Activated CD4-positive, CD25-positive, alpha-beta regulatory T cell treated with anti-CD3 and anti-CD28 coated beads, Interleukin-2, amount 50 U/mL, for 16 hours (primary cell): ENCODE data around the gene KLF15.
"Not testable (repeated sequence)": the region's sequence is repeated elsewhere in the genome, so short reads cannot be mapped to it uniquely, and the experiment has no call there.

Experiments
- DNase-seq: peaks from one replicate; pipeline ENCODE4 v3.0.0-alpha.2; 2020; ENCODE audit warnings: low read depth, low spot score

Gene KLF15

GRCh38 chr3:126346466-126346865 lies 10.7 kb downstream of the KLF15 start:
- no peak for DNase-seq

GRCh38 chr3:126345641-126346460 lies 11.4 kb downstream of the KLF15 start:
- DNase-seq: no peak

DNA sequence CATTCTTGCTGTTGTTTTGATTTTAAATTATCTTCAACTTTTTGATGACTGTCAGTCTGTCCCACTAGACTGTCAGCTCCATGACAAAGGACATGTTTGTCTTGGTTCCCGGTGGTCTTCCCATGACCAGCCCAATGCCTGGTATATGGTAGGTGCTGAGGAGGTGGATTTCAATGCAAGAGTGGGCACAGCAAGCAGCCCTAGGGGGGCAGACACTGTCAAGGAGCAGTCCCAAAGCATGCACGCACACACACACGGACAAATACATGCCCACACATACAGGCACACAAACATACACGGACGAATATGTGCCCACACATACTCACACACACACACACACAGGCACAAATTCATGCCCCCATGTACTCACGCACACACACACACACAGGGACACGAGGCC lies 12.0 kb downstream of the KLF15 start:
- DNase-seq: no peak

GRCh38 chr3:126344380-126345041 lies 12.7 kb downstream of the KLF15 start:
- no peak for DNase-seq

DNA sequence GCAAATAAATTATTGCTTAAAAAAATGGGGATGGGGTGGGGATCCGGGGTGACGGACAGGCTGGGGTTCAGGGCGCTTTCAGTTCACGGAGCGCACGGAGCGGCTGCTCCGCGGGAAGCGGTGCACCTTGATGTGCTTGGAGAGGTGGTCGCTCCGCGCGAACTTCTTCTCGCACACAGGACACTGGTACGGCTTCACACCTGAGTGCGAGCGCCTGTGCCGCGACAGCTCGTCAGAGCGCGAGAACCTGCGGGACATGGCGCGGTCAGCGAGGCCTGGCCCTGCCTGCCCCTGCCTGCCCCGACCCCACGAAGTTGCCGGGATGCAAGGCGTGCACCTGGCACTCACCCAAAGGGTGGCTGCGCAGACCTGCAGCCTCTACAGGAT lies 13.6 kb downstream of the KLF15 start:
- no peak for DNase-seq

- no peak for DNase-seq
Observed at GRCh38 chr3:126342991-126343648, 14.1 kb downstream of the KLF15 start.

- no peak for DNase-seq
Observed at GRCh38 chr3:126342211-126342610, 15.0 kb downstream of the KLF15 start.

GRCh38 chr3:126341755-126342150 lies 15.5 kb downstream of the KLF15 start:
- DNase-seq: no peak

DNA sequence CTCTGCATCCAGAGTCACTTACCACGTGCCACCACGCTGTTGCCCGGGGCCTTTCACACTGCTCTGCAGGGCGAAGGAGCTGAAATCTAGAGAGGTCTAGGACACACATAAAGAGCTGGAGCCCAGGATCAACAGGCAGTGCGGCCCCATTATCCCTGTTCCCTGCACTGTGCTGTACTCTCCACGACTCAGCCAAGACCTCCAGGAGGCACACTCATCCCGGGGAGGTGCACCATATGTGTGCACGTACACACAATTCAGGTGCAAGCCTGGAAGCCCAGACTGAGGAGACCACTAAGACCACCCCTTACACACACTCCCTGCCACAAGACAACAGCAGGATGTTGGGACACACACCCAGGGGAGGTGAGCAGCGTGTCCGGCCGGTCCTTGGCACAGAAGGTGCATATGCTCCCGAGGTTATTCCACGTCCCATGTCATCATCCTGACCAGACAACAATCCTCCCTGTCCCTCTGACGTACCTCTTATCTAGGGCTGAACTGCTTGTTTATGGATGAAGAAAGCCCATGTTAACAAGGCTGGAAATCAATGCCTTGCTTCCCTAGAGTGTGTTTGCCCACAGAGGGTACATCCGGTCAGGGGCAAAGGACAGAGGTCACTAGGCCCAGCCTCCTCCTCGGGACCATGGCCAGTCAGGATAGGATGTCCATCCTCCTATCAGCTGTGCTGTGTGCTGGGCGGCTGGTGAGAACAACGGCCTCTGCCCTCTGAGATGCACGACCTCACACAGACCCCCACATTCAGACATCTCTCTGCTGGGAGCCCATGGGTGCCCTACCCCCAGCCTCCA lies 16.1 kb downstream of the KLF15 start:
- DNase-seq: no peak

DNA sequence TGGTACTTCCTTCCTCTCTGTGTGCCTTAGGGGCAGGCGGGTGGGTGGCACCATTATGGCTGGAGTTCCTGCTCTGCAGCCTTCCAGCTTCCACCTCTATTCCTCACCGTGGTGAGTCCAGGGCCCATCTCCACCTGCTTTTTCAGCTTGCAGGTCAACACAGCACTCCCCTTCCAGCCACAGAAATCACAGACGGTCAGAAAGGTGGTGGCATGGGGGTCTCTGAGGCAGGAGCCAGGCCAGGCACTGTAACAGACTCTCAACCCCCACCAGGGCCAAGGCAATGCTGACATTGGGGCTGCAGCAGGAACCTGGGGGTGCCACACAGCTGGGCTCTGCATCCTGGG lies 16.6 kb downstream of the KLF15 start:
- no peak for DNase-seq

- DNase-seq: no peak
Observed at GRCh38 chr3:126340081-126340511, 17.1 kb downstream of the KLF15 start.

DNA sequence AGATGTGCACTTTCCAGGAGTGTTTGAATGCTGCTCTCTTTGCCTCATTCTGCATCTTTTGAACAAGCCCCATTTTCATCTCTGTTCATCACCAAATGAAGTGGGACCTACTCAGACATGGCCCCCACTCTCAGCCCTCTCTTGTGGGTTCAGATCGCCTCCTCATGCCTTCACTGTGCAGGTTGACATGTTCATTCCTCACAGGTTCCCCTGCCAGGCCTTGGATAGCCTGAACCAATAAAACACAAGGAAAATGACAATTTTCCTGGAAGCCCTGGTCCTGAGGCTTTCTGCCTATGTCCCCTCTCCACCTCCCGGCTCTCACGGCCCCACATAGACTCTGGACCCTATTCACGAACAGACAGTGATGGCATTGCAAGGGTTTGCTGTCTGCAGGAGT lies 17.7 kb downstream of the KLF15 start:
- no peak for DNase-seq

GRCh38 chr3:126338790-126339288 lies 18.4 kb downstream of the KLF15 start:
- DNase-seq: no peak

GRCh38 chr3:126337980-126338651 lies 19.1 kb downstream of the KLF15 start:
- no peak for DNase-seq

- DNase-seq: not testable (repeated sequence)
Observed at GRCh38 chr3:126331812-126332336, 25.3 kb downstream of the KLF15 start.

GRCh38 chr3:126329927-126330725 lies 27.1 kb downstream of the KLF15 start:
- no peak for DNase-seq

GRCh38 chr3:126326629-126327028 lies 30.6 kb downstream of the KLF15 start:
- no peak for DNase-seq

GRCh38 chr3:126322181-126322967 lies 34.8 kb downstream of the KLF15 start:
- no peak for DNase-seq

GRCh38 chr3:126321490-126321889 lies 35.7 kb downstream of the KLF15 start:
- DNase-seq: no peak
